PC-3 (cell line): ENCODE results near the gene CCNL2. TPM values are rescaled to one million over a fixed set of nuclear protein-coding genes. Genes with fewer than 3 reads are reported as not detected.

Experiments
- ATAC-seq: fragments of 200-7000 bp; cut with Tn5 transposase; 2 replicates; pipeline ENCODE4 v1.9.1; 2020; ENCODE audit warnings: mild to moderate bottlenecking, moderate library complexity
- BruUV-seq: library from RNA; stranded (reverse); fragments of 400-500 nt; replicated peaks from 2 replicates; lab custom pipeline; 2021; lab: Mats Ljungman, UMichigan
- CTCF ChIA-PET: fragments of 300-600 bp; sonication (Branson Sonifier 250); formaldehyde crosslinking; loops from one replicate; lab custom pipeline; 2022; ENCODE audit warnings: antibody characterized with exemption; lab: Charles Lee
- POLR2A ChIA-PET: fragments of 300-600 bp; sonication (Branson Sonifier 250); formaldehyde crosslinking; loops from one replicate; lab custom pipeline; 2022; ENCODE audit warnings: antibody characterized with exemption; ENCODE audit not compliant: unreplicated experiment; lab: Charles Lee
- DNase-seq: peaks from one replicate; pipeline ENCODE4 v3.0.0-alpha.2; 2015
- H2AFZ ChIP-seq: fragments of 300-600 bp; sonication (generic); 2 replicates; pipeline ENCODE4 v1.6.0; 2016; ENCODE audit warnings: antibody characterized with exemption, low read length
- H3F3A ChIP-seq: fragments of 300-600 bp; sonication (generic); one replicate; pipeline ENCODE4 v1.6.0; 2017; ENCODE audit warnings: antibody characterized with exemption, low read length, control low read depth, mild to moderate bottlenecking; ENCODE audit not compliant: unreplicated experiment
- H3K27ac ChIP-seq: fragments of 300-600 bp; sonication (generic); 2 replicates; pipeline ENCODE4 v1.5.1; 2016; ENCODE audit warnings: mild to moderate bottlenecking, low read length
- H3K27me3 ChIP-seq: fragments of 300-600 bp; sonication (generic); 2 replicates; pipeline ENCODE4 v1.6.1; 2016; ENCODE audit warnings: low read length, mixed read lengths
- H3K36me3 ChIP-seq: fragments of 300-600 bp; sonication (generic); 2 replicates; pipeline ENCODE4 v1.6.1; 2016; ENCODE audit warnings: low read depth, mixed run types, low read length, mixed read lengths
- H3K4me1 ChIP-seq: fragments of 300-600 bp; sonication (generic); 2 replicates; pipeline ENCODE4 v1.5.1; 2016; ENCODE audit warnings: low read length; ENCODE audit not compliant: insufficient read depth
- H3K4me2 ChIP-seq: fragments of 300-600 bp; sonication (generic); 2 replicates; pipeline ENCODE4 v1.6.0; 2016; ENCODE audit warnings: low read length
- H3K4me3 ChIP-seq: fragments of 300-600 bp; sonication (generic); 2 replicates; pipeline ENCODE4 v1.5.1; 2016; ENCODE audit warnings: mild to moderate bottlenecking, low read length, mixed read lengths
- H3K79me2 ChIP-seq: fragments of 300-600 bp; sonication (generic); 2 replicates; pipeline ENCODE4 v1.6.1; 2017; ENCODE audit warnings: low read length, mixed read lengths
- H3K9ac ChIP-seq: fragments of 300-600 bp; sonication (generic); 2 replicates; pipeline ENCODE4 v1.6.0; 2016; ENCODE audit warnings: mild to moderate bottlenecking, low read length
- H3K9me2 ChIP-seq: fragments of 300-600 bp; sonication (generic); replicated peaks from 2 replicates; pipeline ENCODE4 v1.6.1; 2016; ENCODE audit warnings: mixed run types, low read length, mixed read lengths
- H3K9me3 ChIP-seq: fragments of 300-600 bp; sonication (generic); 2 replicates; pipeline ENCODE4 v1.6.1; 2016; ENCODE audit warnings: low read length, mixed read lengths
- H4K20me1 ChIP-seq: fragments of 300-600 bp; sonication (generic); 2 replicates; pipeline ENCODE4 v1.6.1; 2016; ENCODE audit warnings: low read length, mixed read lengths
- EZH2 ChIP-seq: fragments of 300-600 bp; sonication (generic); IDR thresholded peaks from one replicate; pipeline ENCODE4 v1.6.1; 2017; ENCODE audit warnings: antibody characterized with exemption, mild to moderate bottlenecking, low read length; ENCODE audit not compliant: unreplicated experiment
- EZH2phosphoT487 ChIP-seq: fragments of 300-600 bp; sonication (generic); IDR thresholded peaks from 2 replicates; pipeline ENCODE4 v1.6.1; 2018; ENCODE audit warnings: mild to moderate bottlenecking, antibody characterized with exemption, low read length, borderline replicate concordance
- intact Hi-C: fragments of 100-400 bp; cut with micrococcal nuclease; formaldehyde crosslinking; loops from 2 replicates; pipeline ENCODE4 v1.9.0; 2023
- total RNA-seq: library from RNA; depleted of rRNA; stranded (reverse); fragments of >200 nt; gene quantifications from 2 replicates; pipeline ENCODE4 v1.2.3, GENCODE V29; 2014
- TF ChIP-seq, protein P1 (sequence below): fragments of 300-600 bp; sonication (generic); conservative IDR thresholded peaks from 2 replicates; pipeline ENCODE4 v1.5.1; 2017; ENCODE audit warnings: antibody characterized with exemption, low read depth, mild to moderate bottlenecking, low read length

Gene CCNL2
- total RNA-seq, 1 experiment from 2014 or later: 385 TPM

DNA sequence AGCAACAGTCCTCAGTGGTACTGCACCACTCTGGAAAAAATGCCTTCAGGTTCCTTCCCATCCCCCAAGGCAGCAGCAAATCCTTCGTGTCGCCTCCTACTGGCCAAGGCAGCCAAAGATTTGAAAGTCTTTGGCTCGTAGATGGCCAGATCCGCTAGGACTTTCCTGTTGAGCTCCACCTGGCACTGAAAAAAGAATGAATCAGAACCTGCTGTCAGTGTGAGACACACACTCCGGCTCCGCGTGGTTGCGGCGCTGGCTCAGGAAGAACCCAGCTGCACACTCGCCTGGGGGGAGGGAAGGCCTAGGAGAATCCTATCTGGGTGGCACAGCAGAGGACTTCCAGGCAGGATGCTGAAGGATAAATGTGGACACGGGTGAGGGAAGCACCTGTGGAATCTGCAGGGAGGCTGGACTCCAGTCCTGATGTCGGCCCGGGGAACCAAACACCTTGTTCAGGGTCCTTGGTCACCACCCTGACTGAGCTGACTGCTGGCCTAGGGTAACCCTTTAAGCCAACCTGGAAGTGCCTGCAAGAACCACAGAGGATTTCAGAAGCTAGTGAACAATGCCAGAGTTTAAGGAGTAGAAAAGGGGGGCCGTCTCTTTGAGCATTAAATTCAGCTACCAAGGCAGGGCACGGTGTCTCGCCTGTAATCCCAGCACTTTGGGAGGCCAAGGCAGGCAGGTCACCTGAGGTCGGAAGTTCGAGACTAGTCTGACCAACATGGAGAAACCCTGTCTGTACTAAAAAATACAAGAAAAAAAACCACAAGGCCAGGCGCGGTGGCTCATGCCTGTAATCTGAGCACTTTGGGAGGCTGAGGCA lies 3.2 kb upstream of the CCNL2 start:
- TF ChIP-seq EZH2 (no peak), EZH2phosphoT487 (no peak)
- TF ChIP-seq, protein P1, sequence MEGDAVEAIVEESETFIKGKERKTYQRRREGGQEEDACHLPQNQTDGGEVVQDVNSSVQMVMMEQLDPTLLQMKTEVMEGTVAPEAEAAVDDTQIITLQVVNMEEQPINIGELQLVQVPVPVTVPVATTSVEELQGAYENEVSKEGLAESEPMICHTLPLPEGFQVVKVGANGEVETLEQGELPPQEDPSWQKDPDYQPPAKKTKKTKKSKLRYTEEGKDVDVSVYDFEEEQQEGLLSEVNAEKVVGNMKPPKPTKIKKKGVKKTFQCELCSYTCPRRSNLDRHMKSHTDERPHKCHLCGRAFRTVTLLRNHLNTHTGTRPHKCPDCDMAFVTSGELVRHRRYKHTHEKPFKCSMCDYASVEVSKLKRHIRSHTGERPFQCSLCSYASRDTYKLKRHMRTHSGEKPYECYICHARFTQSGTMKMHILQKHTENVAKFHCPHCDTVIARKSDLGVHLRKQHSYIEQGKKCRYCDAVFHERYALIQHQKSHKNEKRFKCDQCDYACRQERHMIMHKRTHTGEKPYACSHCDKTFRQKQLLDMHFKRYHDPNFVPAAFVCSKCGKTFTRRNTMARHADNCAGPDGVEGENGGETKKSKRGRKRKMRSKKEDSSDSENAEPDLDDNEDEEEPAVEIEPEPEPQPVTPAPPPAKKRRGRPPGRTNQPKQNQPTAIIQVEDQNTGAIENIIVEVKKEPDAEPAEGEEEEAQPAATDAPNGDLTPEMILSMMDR: peak; percentile 97
- intact Hi-C loops: no loop called here
- ChIA-PET CTCF (interaction anchor here (0.6 to 1.0 kb wide), 6 partner anchors 18 to 102 kb away, joined by 3 to 11 read pairs (median 4); partner anchors contain the start of gene AURKAIP1), POLR2A (interaction anchor here (0.6 kb wide), 2 partner anchors 27 kb away, joined by 3 read pairs; partner anchors contain the start of gene AURKAIP1)
- no peak overlapping the region for H2AFZ ChIP-seq
- no peaks in the 10 kb centered on the region for H3K9me2 ChIP-seq
- no peaks in the 10 kb centered on the region for H3K27me3 ChIP-seq
- no peak overlapping the region for H3K9ac ChIP-seq
- H3K36me3 ChIP-seq: peaks cover 43% of the 10 kb centered on the region
- peak; percentile 37 for ATAC-seq
- peaks cover 82% of the 10 kb centered on the region for H3K79me2 ChIP-seq
- no peaks in the 10 kb centered on the region for H3K9me3 ChIP-seq
- peaks cover 38% of the 10 kb centered on the region for H3K4me1 ChIP-seq
- peaks cover 4% of the 10 kb centered on the region for H3F3A ChIP-seq
- DNase-seq: peak; percentile 95
- H3K27ac ChIP-seq: peak overlapping the region; percentile 11
- H4K20me1 ChIP-seq: no peaks in the 10 kb centered on the region
- no TSS peak for BruUV-seq
- no peak overlapping the region for H3K4me3 ChIP-seq
- H3K4me2 ChIP-seq: peak overlapping the region; percentile 92; the same call in 1 of the 2 replicates

DNA sequence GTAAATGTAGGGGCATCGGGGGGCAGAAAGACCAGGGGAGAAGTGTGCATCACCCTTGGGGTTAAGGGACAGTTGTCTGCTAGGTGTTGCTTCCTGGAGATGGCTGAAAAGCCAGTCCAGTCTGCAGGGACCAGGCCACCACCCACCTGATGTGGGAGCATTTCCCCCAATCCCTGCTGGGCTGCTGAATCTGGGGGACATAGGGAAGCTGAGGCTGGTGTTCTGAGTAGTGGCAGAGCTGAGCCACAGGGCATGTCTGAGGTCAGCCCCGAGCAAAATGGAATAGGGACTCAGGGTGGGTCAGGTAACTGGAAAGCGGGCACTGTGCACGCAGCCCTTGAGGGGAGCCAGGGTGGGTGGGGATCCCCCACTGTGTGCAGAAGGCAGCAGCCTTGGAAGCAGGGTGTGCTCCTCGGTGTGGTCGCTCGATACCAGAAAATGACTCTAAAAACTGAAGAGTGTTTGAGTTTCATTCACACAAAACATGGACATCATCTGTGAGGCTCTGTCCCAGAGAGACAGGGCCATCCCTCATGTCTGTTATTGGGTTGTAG lies 2.4 kb upstream of the CCNL2 start:
- peaks cover 41% of the 10 kb centered on the region for H3K4me1 ChIP-seq
- TF ChIP-seq EZH2: no peak
- TF ChIP-seq, protein P1: no peak
- no peak for TF ChIP-seq EZH2phosphoT487
- no peaks in the 10 kb centered on the region for H3K27me3 ChIP-seq
- no peak overlapping the region for H3K9ac ChIP-seq
- ATAC-seq: no peak
- H3K9me3 ChIP-seq: no peaks in the 10 kb centered on the region
- H3K27ac ChIP-seq: no peak overlapping the region
- POLR2A ChIA-PET: interaction anchor here (0.6 kb wide), 1 partner anchor 26 kb away, joined by 3 read pairs; the partner anchor contains the start of gene AURKAIP1
- no peak for DNase-seq
- H3K36me3 ChIP-seq: peaks cover 47% of the 10 kb centered on the region
- intact Hi-C loops: no loop called here
- H3K4me3 ChIP-seq: peak overlapping the region; percentile 94; the same call in 1 of the 2 replicates
- peaks cover 4% of the 10 kb centered on the region for H3F3A ChIP-seq
- H2AFZ ChIP-seq: no peak overlapping the region
- H3K4me2 ChIP-seq: peak overlapping the region; percentile 92
- no TSS peak for BruUV-seq
- H3K79me2 ChIP-seq: peaks cover 82% of the 10 kb centered on the region
- H3K9me2 ChIP-seq: no peaks in the 10 kb centered on the region
- H4K20me1 ChIP-seq: no peaks in the 10 kb centered on the region
- CTCF ChIA-PET: interaction anchor here (1.0 kb wide), 2 partner anchors 39 to 53 kb away, joined by 4 to 11 read pairs; no protein-coding TSS in a partner anchor
